ENCODE measurements around the gene TSPAN6. TPM values are rescaled to one million over a fixed set of nuclear protein-coding genes. Genes with fewer than 3 reads are reported as not detected.
A peak's percentile ranks its signal among the peaks of the same experiment; 100 is the strongest.

The TSPAN6 gene
- total RNA-seq, 1 experiment from 2014 or later = 47.4 TPM

GRCh38 chrX:100647095-100647494 lies 10.5 kb upstream of the TSPAN6 start:
- no peak overlapping the region for H3K4me3 ChIP-seq (ENCODE audit: low read length)
- H3K4me1 ChIP-seq (ENCODE audit: insufficient read depth, low read length) = peaks cover 83% of the 10 kb centered on the region
- no peaks in the 10 kb centered on the region for H3K36me3 ChIP-seq (ENCODE audit: low read depth, low read length)
- no TSS peak for BruUV-seq (replicated peaks)
- TF ChIP-seq CTCF (conservative IDR thresholded peaks at IDR 0.05; ENCODE audit: low read depth, low read length) (no peak), EZH2phosphoT487 (IDR thresholded peaks at IDR 0.05; ENCODE audit: borderline replicate concordance, low read length) (no peak), EZH2 (IDR thresholded peaks at IDR 0.05; ENCODE audit: low read length, unreplicated experiment) (no peak)
- H3K27ac ChIP-seq (ENCODE audit: low read length) = peak overlapping the region; percentile 99
- no peak for ATAC-seq
- no peak for DNase-seq
- POLR2A ChIA-PET (ENCODE audit: unreplicated experiment) = no interaction called here
- intact Hi-C loops (cut with micrococcal nuclease) = no loop called here
- no peak overlapping the region for H2AFZ ChIP-seq (ENCODE audit: low read length)
- 0 out of 2 replicates have a peak, but pooled peaks cover 5% of the 10 kb centered on the region for H3K79me2 ChIP-seq (ENCODE audit: low read length)
- peak overlapping the region; percentile 88 for H3K4me2 ChIP-seq (ENCODE audit: low read length)
- peaks cover 7% of the 10 kb centered on the region for H3F3A ChIP-seq (ENCODE audit: low read length, unreplicated experiment)
- CTCF ChIA-PET = no interaction called here
- H3K9me3 ChIP-seq (ENCODE audit: low read length) = no peaks in the 10 kb centered on the region
- no peaks in the 10 kb centered on the region for H3K27me3 ChIP-seq (ENCODE audit: low read length)
- H4K20me1 ChIP-seq (ENCODE audit: low read length) = no peaks in the 10 kb centered on the region
- H3K9me2 ChIP-seq (replicated peaks; ENCODE audit: low read length) = no peaks in the 10 kb centered on the region
- H3K9ac ChIP-seq (ENCODE audit: low read length) = no peak overlapping the region

- H3K27ac ChIP-seq (ENCODE audit: low read length) = peak overlapping the region; percentile 70
Measured at GRCh38 chrX:100645106-100645505, 8.5 kb upstream of the TSPAN6 start.

More at GRCh38 chrX:100645106-100645505, 8.5 kb upstream of the TSPAN6 start:
- ChIA-PET CTCF (no interaction called here), POLR2A (ENCODE audit: unreplicated experiment) (no interaction called here)
- Histone ChIP-seq H3K4me3 (ENCODE audit: low read length) (peak overlapping the region; percentile 56), H3K4me1 (ENCODE audit: insufficient read depth, low read length) (peaks cover 83% of the 10 kb centered on the region), H2AFZ (ENCODE audit: low read length) (peak overlapping the region; percentile 35; the same call in 1 of the 2 replicates), H3K9me3 (ENCODE audit: low read length) (no peaks in the 10 kb centered on the region), H3K79me2 (ENCODE audit: low read length) (0 out of 2 replicates have a peak, but pooled peaks cover 5% of the 10 kb centered on the region), H3K9me2 (replicated peaks; ENCODE audit: low read length) (no peaks in the 10 kb centered on the region), H3K36me3 (ENCODE audit: low read depth, low read length) (no peaks in the 10 kb centered on the region), H3K9ac (ENCODE audit: low read length) (peak overlapping the region; percentile 28; the same call in 1 of the 2 replicates), H3F3A (ENCODE audit: low read length, unreplicated experiment) (peaks cover 7% of the 10 kb centered on the region), H3K4me2 (ENCODE audit: low read length) (peak overlapping the region; percentile 79), H4K20me1 (ENCODE audit: low read length) (no peaks in the 10 kb centered on the region), H3K27me3 (ENCODE audit: low read length) (no peaks in the 10 kb centered on the region)
- intact Hi-C loops (cut with micrococcal nuclease) = no loop called here
- TF ChIP-seq CTCF (conservative IDR thresholded peaks at IDR 0.05; ENCODE audit: low read depth, low read length) = no peak
- TF ChIP-seq EZH2 (IDR thresholded peaks at IDR 0.05; ENCODE audit: low read length, unreplicated experiment) = no peak
- TF ChIP-seq EZH2phosphoT487 (IDR thresholded peaks at IDR 0.05; ENCODE audit: borderline replicate concordance, low read length) = no peak
- BruUV-seq (replicated peaks) = no TSS peak
- DNase-seq (peak; percentile 65), ATAC-seq (no peak)

All from PC-3 (cell line).